K562 (cell line): Measurements from ENCODE around the gene ATCAY. TPM values are rescaled to one million over a fixed set of nuclear protein-coding genes. Genes with fewer than 3 reads are reported as not detected.

Experiments used
- ARHGAP35 ChIP-seq: fragments of 450-650 bp; IDR thresholded peaks from 2 replicates; pipeline ENCODE4 v1.6.1; 2018; ENCODE audit not compliant: partially characterized antibody
- ATF7 ChIP-seq: fragments of 450-650 bp; IDR thresholded peaks from 2 replicates; pipeline ENCODE4 v1.7.1; 2014; ENCODE audit warnings: mild to moderate bottlenecking, moderate library complexity
- C11orf30 ChIP-seq: fragments of 450-650 bp; IDR thresholded peaks from 2 replicates; pipeline ENCODE4 v1.6.1; 2016; ENCODE audit warnings: low read depth, mild to moderate bottlenecking
- CHD2 ChIP-seq: IDR thresholded peaks from 2 replicates; pipeline ENCODE4 v1.6.1; 2011; ENCODE audit warnings: low read depth, low read length
- E2F3 ChIP-seq: fragments of 250-450 bp; sonication (Bioruptor Pico); IDR thresholded peaks from 2 replicates; pipeline ENCODE4 v1.4.0; 2020; ENCODE audit warnings: mild to moderate bottlenecking
- ELF1 ChIP-seq: fragments of 200-800 bp; sonication (Bioruptor generic); IDR thresholded peaks from 2 replicates; pipeline ENCODE4 v1.6.1; 2016; ENCODE audit warnings: missing genetic modification characterization, missing compliant biosample characterization
- GABPB2 ChIP-seq: fragments of 250-450 bp; sonication (Bioruptor Pico); conservative IDR thresholded peaks from 2 replicates; pipeline ENCODE4 v1.5.1; 2021; ENCODE audit warnings: mild to moderate bottlenecking
- HDAC3 ChIP-seq: fragments of 450-650 bp; IDR thresholded peaks from 2 replicates; pipeline ENCODE4 v1.6.1; 2018; ENCODE audit warnings: borderline replicate concordance, mild to moderate bottlenecking, moderate library complexity; ENCODE audit not compliant: partially characterized antibody
- MAFF ChIP-seq: IDR thresholded peaks from 2 replicates; pipeline ENCODE4 v1.6.1; 2012; ENCODE audit warnings: low read length, improper control_type of control experiment
- MAZ ChIP-seq, 2 experiments: fragments of 450-650 bp in 1 of 2; sonication (generic) in 1 of 2; formaldehyde crosslinking; IDR thresholded peaks in 1 of 2; conservative IDR thresholded peaks in 1 of 2; 2 replicates each; pipeline versions ENCODE4 v1.4.0 to v1.5.0; 2020; ENCODE audit warnings: mild to moderate bottlenecking in 1 of 2, missing genetic modification reagents in 1 of 2
- NBN ChIP-seq: fragments of 450-650 bp; IDR thresholded peaks from 2 replicates; pipeline ENCODE4 v1.6.1; 2016; ENCODE audit warnings: low read depth, mild to moderate bottlenecking
- PCBP2 ChIP-seq: fragments of 200-400 bp; formaldehyde crosslinking; IDR thresholded peaks from 2 replicates; pipeline ENCODE4 v1.6.1; 2018; ENCODE audit warnings: low read length, low read depth, mild to moderate bottlenecking, moderate library complexity; ENCODE audit not compliant: poor library complexity, severe bottlenecking
- RFX1 ChIP-seq: fragments of 450-650 bp; IDR thresholded peaks from 2 replicates; pipeline ENCODE4 v1.6.1; 2016; ENCODE audit warnings: mild to moderate bottlenecking, moderate library complexity
- SMAD1 ChIP-seq: fragments of 150-350 bp; IDR thresholded peaks from 2 replicates; pipeline ENCODE4 v1.6.1; 2014; ENCODE audit warnings: low read length, low read depth; ENCODE audit not compliant: partially characterized antibody
- SUPT5H ChIP-seq: fragments of 450-650 bp; IDR thresholded peaks from 2 replicates; pipeline ENCODE4 v1.6.1; 2016
- TCF7L2 ChIP-seq: fragments of 150-350 bp; IDR thresholded peaks from 2 replicates; pipeline ENCODE4 v1.6.1; 2016; ENCODE audit warnings: low read depth, mild to moderate bottlenecking, low read length, moderate library complexity
- ZFP36 ChIP-seq: fragments of 150-350 bp; IDR thresholded peaks from 2 replicates; pipeline ENCODE4 v1.6.1; 2018; ENCODE audit warnings: low read length, low read depth; ENCODE audit not compliant: partially characterized antibody
- ZNF143 ChIP-seq: sonication (generic); formaldehyde crosslinking; IDR thresholded peaks from 2 replicates; pipeline ENCODE4 v1.9.0; 2022; ENCODE audit warnings: mild to moderate bottlenecking, missing genetic modification reagents
- ZNF174 ChIP-seq: fragments of 250-450 bp; sonication (Bioruptor Pico); IDR thresholded peaks from 2 replicates; pipeline ENCODE4 v1.4.0; 2020; ENCODE audit warnings: mild to moderate bottlenecking
- ZNF384 ChIP-seq: IDR thresholded peaks from 2 replicates; pipeline ENCODE4 v1.6.1; 2012; ENCODE audit warnings: low read depth, low read length, improper control_type of control experiment
- polyA plus RNA-seq, 8 experiments: library from polyadenylated mRNA; depleted of rRNA in 4 of 8; stranded (reverse) in 5 of 8; unstranded in 3 of 8; fragments of >200 nt; fragmentation: Nextera tagmentation in 2 of 8; fragmentation: Illumina TruSeq in 1 of 8; extraction: Ambion mirVana in 2 of 8; extraction: Trizol in 1 of 8; gene quantifications; 2 replicates each; pipeline versions ENCODE4 v1.2.1 to v1.2.3, GENCODE V29; 2011 to 2014; ENCODE audit warnings: inconsistent platforms in 1 of 8, missing spikeins in 1 of 8
- total RNA-seq, 7 experiments: library from RNA; depleted of rRNA in 6 of 7; stranded (reverse); fragments of >200 nt in 6 of 7; fragmentation: Illumina TruSeq in 2 of 7; extraction: Trizol in 2 of 7; gene quantifications; 2 replicates each; pipeline versions ENCODE4 v1.2.1 to v1.2.3, GENCODE V29; 2011 to 2021; ENCODE audit warnings: low replicate concordance in 1 of 7
- TF ChIP-seq, protein P1 (sequence below): fragments of 250-450 bp; sonication (Bioruptor Pico); IDR thresholded peaks from 2 replicates; pipeline ENCODE4 v1.8.0; 2021; ENCODE audit warnings: borderline replicate concordance, mild to moderate bottlenecking, moderate library complexity; ENCODE audit not compliant: poor library complexity, severe bottlenecking
- TF ChIP-seq, protein P2 (sequence below): fragments of 250-450 bp; sonication (Bioruptor Pico); IDR thresholded peaks from 2 replicates; pipeline ENCODE4 v1.8.0; 2021; ENCODE audit warnings: moderate library complexity, mild to moderate bottlenecking, inconsistent platforms
- TF ChIP-seq, protein P3 (sequence below): sonication (generic); formaldehyde crosslinking; IDR thresholded peaks from 2 replicates; pipeline ENCODE4 v1.9.0; 2022; ENCODE audit warnings: mild to moderate bottlenecking, missing genetic modification reagents
- TF ChIP-seq, protein P4 (sequence below): IDR thresholded peaks from 2 replicates; pipeline ENCODE4 v1.6.1; 2011; ENCODE audit warnings: borderline replicate concordance, low read depth, mild to moderate bottlenecking, moderate library complexity, low read length; ENCODE audit not compliant: insufficient read depth, poor library complexity, severe bottlenecking

Gene ATCAY
- total and polyA plus RNA-seq, 9 of the 15 experiments (the other 6 are each of a cell fraction or from before 2014, with no cell fraction given): not detected

DNA sequence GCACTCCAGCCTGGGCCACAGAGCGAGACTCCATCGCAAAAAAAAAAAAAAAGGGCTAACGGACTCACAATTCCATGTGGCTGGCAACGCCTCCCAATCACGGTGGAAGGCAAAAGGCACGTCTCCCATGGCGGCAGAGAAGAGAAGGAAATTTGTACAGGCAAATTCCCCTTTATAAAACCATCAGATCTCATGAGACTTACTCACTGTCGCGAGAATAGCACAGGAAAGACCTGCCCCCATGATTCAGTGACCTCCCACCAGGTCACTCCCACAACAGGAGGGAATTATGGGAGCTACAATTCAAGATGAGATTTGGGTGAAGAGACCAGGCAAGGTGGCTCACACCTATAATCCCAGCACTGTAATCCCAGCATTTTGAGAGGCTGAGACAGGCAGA, 33.7 kb downstream of the ATCAY start (continued):
- TF ChIP-seq ARHGAP35: peak; percentile 83
- 0 out of 2 replicates have a peak, but pooled peaks have one; percentile 36 for TF ChIP-seq SUPT5H
- TF ChIP-seq, protein P1, sequence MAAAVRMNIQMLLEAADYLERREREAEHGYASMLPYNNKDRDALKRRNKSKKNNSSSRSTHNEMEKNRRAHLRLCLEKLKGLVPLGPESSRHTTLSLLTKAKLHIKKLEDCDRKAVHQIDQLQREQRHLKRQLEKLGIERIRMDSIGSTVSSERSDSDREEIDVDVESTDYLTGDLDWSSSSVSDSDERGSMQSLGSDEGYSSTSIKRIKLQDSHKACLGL (CRISPR knock-in tag): no peak
- no peak for TF ChIP-seq PCBP2
- no peak for TF ChIP-seq ATF7
- peak; percentile 48; the same call in 1 of the 2 replicates for TF ChIP-seq ZNF143 (CRISPR knock-in tag)
- peak; percentile 96 for TF ChIP-seq CHD2
- TF ChIP-seq E2F3 (CRISPR knock-in tag): no peak
- no peak for TF ChIP-seq GABPB2
- TF ChIP-seq ZFP36: peak; percentile 25
- TF ChIP-seq ZNF174 (CRISPR knock-in tag): no peak
- TF ChIP-seq, protein P2, sequence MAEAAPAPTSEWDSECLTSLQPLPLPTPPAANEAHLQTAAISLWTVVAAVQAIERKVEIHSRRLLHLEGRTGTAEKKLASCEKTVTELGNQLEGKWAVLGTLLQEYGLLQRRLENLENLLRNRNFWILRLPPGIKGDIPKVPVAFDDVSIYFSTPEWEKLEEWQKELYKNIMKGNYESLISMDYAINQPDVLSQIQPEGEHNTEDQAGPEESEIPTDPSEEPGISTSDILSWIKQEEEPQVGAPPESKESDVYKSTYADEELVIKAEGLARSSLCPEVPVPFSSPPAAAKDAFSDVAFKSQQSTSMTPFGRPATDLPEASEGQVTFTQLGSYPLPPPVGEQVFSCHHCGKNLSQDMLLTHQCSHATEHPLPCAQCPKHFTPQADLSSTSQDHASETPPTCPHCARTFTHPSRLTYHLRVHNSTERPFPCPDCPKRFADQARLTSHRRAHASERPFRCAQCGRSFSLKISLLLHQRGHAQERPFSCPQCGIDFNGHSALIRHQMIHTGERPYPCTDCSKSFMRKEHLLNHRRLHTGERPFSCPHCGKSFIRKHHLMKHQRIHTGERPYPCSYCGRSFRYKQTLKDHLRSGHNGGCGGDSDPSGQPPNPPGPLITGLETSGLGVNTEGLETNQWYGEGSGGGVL: no peak
- no peak for TF ChIP-seq HDAC3
- no peak for TF ChIP-seq C11orf30
- TF ChIP-seq SMAD1: no peak
- 0 out of 2 replicates have a peak, but pooled peaks have one; percentile 22 for TF ChIP-seq ZNF384
- TF ChIP-seq NBN: no peak
- TF ChIP-seq, protein P3, sequence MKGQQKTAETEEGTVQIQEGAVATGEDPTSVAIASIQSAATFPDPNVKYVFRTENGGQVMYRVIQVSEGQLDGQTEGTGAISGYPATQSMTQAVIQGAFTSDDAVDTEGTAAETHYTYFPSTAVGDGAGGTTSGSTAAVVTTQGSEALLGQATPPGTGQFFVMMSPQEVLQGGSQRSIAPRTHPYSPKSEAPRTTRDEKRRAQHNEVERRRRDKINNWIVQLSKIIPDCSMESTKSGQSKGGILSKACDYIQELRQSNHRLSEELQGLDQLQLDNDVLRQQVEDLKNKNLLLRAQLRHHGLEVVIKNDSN (CRISPR knock-in tag): no peak
- no peak for TF ChIP-seq RFX1
- TF ChIP-seq MAZ (CRISPR knock-in tag; conservative IDR thresholded peaks at IDR 0.05 in 1 of 2, IDR thresholded peaks at IDR 0.05 in 1 of 2): no peak
- no peak for TF ChIP-seq TCF7L2
- TF ChIP-seq, protein P4, sequence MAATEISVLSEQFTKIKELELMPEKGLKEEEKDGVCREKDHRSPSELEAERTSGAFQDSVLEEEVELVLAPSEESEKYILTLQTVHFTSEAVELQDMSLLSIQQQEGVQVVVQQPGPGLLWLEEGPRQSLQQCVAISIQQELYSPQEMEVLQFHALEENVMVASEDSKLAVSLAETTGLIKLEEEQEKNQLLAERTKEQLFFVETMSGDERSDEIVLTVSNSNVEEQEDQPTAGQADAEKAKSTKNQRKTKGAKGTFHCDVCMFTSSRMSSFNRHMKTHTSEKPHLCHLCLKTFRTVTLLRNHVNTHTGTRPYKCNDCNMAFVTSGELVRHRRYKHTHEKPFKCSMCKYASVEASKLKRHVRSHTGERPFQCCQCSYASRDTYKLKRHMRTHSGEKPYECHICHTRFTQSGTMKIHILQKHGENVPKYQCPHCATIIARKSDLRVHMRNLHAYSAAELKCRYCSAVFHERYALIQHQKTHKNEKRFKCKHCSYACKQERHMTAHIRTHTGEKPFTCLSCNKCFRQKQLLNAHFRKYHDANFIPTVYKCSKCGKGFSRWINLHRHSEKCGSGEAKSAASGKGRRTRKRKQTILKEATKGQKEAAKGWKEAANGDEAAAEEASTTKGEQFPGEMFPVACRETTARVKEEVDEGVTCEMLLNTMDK: no peak
- peak; percentile 39; the same call in 1 of the 2 replicates for TF ChIP-seq MAFF
- TF ChIP-seq ELF1 (tag): no peak
